DMS53 treated with DMSO at 0.1 percent for 48 hours (cell line): Measurements from ENCODE around the gene VPS37B.

Source experiments
- DNase-seq: peaks from one replicate; lab custom pipeline; 2025; ENCODE audit not compliant: unreplicated experiment; lab: John Stamatoyannopoulos, UW

Gene VPS37B

GRCh38 chr12:122867691-122868461 is 28.0 kb downstream of the VPS37B start:
- no peak for DNase-seq

DNA sequence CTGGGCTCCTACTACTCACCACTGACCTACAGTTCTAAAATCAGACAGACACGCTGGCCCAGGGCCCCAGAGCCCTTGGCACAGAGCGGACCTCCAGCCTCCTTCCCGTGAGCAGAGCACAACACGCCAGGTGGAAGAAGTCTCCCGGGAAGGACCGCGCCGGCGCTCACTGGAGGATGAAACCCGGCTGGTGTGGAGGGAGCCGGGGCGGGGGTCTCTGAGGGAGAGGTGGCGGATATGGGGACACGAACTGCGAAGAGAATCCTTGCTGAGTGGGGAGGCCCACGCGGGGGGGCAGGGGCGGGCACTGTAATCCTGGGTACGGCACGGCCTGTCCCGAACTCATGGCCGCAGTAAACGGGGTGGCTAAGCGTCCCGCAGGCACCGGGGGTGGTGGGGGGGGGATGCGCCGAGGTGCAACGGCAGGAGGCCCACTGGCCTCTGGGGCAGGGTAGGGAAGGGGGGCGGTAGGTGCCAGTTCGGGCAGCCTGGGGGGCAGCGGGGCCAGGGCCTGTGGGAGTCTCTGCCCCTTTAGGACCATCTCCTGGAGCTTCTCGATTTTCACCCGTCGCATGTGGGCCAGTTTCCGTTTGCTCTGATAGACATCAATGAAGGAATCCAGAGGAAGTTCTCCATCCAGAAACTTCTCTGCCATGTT is 28.8 kb downstream of the VPS37B start:
- DNase-seq: no peak

DNA sequence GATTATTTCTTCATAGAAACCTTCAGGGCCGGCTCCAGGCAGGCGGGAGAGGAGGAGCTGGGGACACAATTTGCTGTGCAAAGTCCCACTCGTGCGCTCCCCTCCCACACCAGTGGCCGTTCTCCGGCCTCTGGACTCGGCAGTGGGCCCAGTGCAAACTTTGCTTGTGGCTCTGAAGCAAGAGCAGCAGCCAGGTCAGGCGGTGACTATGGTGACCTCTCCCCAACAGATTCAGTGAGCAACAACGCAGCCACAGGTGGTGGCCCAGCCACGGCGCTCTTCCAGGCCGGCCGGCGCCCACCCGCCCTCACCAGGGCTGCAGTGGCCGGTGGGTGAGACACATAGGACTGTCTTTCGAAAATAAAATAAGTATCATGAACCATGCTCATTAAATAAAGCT is 29.5 kb downstream of the VPS37B start:
- no peak for DNase-seq

- peak; percentile 10 for DNase-seq
Measured at GRCh38 chr12:122865268-122866231, 30.4 kb downstream of the VPS37B start.

- no peak for DNase-seq
Measured at GRCh38 chr12:122864894-122865253, 31.1 kb downstream of the VPS37B start.

GRCh38 chr12:122862872-122863701 is 32.8 kb downstream of the VPS37B start:
- peak; percentile 82 for DNase-seq

GRCh38 chr12:122862110-122862634 is 33.8 kb downstream of the VPS37B start:
- no peak for DNase-seq

GRCh38 chr12:122861587-122861970 is 34.3 kb downstream of the VPS37B start:
- no peak for DNase-seq

GRCh38 chr12:122860854-122861586 is 34.9 kb downstream of the VPS37B start:
- DNase-seq: no peak

DNA sequence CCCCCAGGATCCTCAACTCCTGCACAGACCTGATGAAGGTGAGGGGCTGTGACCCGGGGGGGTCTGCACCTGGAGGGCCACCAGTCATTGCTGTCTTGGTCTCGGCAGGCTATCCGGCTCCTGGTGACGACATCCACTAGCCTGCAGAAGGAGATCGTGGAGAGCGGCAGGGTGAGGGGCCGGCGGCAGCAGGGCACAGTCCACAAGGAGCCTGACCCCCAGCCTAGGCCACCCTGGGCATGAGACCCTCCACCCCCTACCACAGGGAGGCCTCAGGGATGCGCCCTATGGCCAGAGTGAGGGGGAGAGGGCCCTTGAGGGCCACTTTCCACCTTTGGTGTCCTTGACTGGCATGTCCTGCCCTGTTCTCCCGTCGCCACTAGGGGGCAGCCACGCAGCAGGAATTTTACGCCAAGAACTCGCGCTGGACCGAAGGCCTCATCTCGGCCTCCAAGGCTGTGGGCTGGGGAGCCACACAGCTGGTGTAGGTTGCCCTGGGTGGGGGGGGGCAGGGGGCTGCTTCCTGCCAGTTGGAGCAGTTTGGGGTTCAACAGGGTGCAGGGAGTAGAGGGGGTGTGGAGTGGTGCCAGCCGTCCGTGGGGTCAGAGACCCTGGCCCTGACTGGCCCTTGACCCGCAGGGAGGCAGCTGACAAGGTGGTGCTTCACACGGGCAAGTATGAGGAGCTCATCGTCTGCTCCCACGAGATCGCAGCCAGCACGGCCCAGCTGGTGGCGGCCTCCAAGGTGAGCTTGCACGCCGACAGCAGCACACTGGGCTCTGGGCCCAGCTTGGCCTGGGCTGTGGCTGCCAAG is 35.7 kb downstream of the VPS37B start:
- peak; percentile 53 for DNase-seq

DNA sequence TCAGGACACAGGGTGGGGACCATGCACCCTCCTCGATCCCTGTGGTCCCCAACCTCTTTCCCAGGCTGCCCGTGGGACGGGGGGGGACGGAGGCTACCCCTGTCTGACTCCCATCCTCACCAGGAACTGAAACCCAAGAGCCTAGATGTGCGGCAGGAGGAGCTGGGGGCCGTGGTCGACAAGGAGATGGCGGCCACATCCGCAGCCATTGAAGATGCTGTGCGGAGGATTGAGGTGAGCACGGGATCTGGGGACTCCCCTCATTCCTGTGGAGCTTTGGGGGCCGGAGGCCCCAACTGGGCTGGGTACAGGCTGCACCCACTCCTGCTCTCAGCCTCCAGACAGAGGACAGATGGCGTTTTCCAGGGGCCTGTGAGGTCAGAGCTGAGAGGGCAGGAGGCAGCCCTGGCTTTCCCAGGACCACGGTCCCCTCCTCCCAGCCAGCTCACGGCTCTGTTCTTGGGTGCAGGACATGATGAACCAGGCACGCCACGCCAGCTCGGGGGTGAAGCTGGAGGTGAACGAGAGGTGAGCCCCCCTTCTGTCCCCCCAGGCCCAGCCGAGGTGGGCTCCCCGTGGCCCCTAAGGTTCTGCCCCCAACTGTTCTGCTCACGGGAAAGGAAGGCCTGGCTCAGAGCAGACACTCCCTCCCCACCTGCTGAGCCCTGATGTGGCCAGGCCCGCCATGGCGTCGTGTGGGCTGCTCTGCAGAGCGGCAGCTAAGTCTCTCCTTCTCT is 36.5 kb downstream of the VPS37B start:
- DNase-seq: no peak

DNA sequence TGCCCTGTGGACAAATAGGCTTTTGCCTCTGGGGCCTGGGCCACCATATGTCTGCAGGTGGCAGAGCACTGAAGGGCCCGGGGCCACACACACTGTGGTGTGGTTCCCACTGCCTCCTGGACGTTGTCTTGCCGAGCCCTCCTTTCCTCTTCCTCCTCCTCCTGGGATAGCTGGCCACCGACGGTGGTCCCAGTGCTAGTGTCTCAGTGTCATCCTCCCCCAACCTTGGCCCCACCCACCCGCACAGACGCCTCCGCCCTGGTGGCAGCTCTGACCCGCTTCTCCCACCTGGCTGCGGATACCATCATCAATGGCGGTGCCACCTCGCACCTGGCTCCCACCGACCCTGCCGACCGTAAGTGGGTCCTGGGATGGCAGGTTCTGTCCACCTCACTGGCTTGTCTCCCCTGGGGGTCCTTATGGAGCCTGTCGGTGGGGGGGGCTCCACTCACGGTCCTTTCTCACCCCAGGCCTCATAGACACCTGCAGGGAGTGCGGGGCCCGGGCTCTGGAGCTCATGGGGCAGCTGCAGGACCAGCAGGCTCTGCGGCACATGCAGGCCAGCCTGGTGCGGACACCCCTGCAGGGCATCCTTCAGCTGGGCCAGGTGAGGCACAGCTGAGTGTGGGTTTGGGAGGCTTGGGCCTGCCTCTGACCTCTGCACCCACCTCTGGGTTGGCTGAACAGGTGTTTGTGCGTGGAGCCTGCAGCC is 37.2 kb downstream of the VPS37B start:
- DNase-seq: no peak

- DNase-seq: no peak
Measured at GRCh38 chr12:122858171-122858570, 37.8 kb downstream of the VPS37B start.

DNA sequence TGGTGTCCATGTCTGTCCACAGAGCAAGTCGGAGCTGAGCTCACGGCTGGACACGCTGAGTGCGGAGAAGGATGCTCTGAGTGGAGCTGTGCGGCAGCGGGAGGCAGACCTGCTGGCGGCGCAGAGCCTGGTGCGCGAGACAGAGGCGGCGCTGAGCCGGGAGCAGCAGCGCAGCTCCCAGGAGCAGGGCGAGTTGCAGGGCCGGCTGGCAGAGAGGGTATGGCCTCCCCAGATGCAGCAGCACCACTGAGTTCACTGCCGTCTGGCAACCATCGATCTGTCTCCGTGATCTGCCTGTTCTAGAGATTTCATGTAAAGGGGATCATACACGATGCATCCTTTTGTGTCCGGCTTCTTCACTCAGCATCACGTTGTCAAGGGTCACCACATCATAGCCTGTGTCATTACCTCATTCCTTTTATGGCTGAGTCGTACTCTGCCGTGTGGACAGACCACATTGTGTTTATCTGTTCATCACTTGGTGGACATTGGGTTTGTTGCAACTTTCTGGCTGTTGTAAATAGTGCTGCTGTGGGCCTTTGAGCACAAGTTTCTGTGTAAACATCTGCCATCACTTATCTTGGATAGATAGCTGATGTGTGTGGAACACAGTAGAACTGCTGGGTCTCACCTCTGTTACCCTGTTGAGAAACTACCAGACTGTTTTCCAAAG is 38.8 kb downstream of the VPS37B start:
- peak; percentile 22 for DNase-seq

- DNase-seq: peak; percentile 93
Measured at GRCh38 chr12:122855928-122856831, 39.7 kb downstream of the VPS37B start.
